ENCODE data around the gene UGCG. TPM values are rescaled to one million over a fixed set of nuclear protein-coding genes. Genes with fewer than 3 reads are reported as not detected.
A peak's percentile ranks its signal among the peaks of the same experiment; 100 is the strongest.

The UGCG gene
- total RNA-seq, 1 experiment from 2014 or later, result 32.6 TPM

DNA sequence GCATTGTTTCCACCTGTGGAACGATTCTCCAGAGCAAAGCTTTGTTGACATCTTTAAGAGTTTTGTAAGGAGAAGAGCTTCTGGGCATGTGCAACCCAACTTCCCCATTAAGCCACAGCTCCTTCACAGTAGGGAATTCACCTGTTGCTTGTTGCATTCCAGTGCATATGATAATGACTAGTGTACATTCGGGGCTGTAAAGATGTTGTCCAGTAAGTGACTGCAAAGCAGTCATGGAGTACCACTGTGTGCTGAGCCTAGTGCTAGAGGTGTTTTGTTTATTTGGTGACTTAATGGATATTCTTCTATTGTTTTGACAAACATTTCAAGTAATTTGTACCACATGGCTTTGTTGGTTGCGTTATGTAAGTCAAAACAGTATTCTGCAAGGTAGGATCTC, 12.8 kb downstream of the UGCG start:
- intact Hi-C loops (cut with micrococcal nuclease), result no loop called here
- RAD21 ChIA-PET (ENCODE audit: low non-redundant PET in 1 of 2, low total read pairs in 2 of 2, uncharacterized antibody in 2 of 2, unreplicated experiment in 2 of 2), result interaction anchor here in 1 of 2 experiments (0.6 kb wide), 1 partner anchor 17 kb away, joined by 3 read pairs; no protein-coding TSS in a partner anchor
- BruUV-seq (replicated peaks), result no TSS peak
- H2AFZ ChIP-seq (ENCODE audit: low read depth, low read length, poor library complexity, severe bottlenecking), result no peak overlapping the region
- DNase-seq (ENCODE audit: low read depth, low spot score), result no peak
- H3K27ac ChIP-seq (ENCODE audit: low read depth, low read length), result no peak overlapping the region
- POLR2A ChIA-PET, result interaction anchor here (2.2 kb wide), 1 partner anchor 13 kb away, joined by 6 read pairs; the partner anchor contains the start of gene UGCG
- H3K9me3 ChIP-seq (ENCODE audit: control insufficient read depth in 1 of 2, insufficient read depth in 1 of 2, low read depth in 1 of 2, low read length in 2 of 2), result no peaks in the 10 kb centered on the region
- no peak overlapping the region for H3K9ac ChIP-seq (ENCODE audit: low read length)
- H3K27me3 ChIP-seq (ENCODE audit: insufficient read depth, low read length), result no peaks in the 10 kb centered on the region
- TF ChIP-seq, protein P1, sequence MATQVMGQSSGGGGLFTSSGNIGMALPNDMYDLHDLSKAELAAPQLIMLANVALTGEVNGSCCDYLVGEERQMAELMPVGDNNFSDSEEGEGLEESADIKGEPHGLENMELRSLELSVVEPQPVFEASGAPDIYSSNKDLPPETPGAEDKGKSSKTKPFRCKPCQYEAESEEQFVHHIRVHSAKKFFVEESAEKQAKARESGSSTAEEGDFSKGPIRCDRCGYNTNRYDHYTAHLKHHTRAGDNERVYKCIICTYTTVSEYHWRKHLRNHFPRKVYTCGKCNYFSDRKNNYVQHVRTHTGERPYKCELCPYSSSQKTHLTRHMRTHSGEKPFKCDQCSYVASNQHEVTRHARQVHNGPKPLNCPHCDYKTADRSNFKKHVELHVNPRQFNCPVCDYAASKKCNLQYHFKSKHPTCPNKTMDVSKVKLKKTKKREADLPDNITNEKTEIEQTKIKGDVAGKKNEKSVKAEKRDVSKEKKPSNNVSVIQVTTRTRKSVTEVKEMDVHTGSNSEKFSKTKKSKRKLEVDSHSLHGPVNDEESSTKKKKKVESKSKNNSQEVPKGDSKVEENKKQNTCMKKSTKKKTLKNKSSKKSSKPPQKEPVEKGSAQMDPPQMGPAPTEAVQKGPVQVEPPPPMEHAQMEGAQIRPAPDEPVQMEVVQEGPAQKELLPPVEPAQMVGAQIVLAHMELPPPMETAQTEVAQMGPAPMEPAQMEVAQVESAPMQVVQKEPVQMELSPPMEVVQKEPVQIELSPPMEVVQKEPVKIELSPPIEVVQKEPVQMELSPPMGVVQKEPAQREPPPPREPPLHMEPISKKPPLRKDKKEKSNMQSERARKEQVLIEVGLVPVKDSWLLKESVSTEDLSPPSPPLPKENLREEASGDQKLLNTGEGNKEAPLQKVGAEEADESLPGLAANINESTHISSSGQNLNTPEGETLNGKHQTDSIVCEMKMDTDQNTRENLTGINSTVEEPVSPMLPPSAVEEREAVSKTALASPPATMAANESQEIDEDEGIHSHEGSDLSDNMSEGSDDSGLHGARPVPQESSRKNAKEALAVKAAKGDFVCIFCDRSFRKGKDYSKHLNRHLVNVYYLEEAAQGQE (IDR thresholded peaks at IDR 0.05; ENCODE audit: low read depth), result no peak
- TF ChIP-seq SIN3A (IDR thresholded peaks at IDR 0.05; ENCODE audit: low read depth) (no peak), ZNF274 (IDR thresholded peaks at IDR 0.05; ENCODE audit: low read depth, low read length) (no peak), POLR2A (IDR thresholded peaks at IDR 0.05; ENCODE audit: borderline replicate concordance, extremely low read depth, insufficient read depth, insufficient read length) (no peak), CEBPB (IDR thresholded peaks at IDR 0.05; ENCODE audit: low read depth) (no peak), YY1 (IDR thresholded peaks at IDR 0.05; ENCODE audit: extremely low read depth, insufficient replicate concordance, low read depth, low read length) (no peak)
- TF ChIP-seq, protein P2, sequence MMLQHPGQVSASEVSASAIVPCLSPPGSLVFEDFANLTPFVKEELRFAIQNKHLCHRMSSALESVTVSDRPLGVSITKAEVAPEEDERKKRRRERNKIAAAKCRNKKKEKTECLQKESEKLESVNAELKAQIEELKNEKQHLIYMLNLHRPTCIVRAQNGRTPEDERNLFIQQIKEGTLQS (IDR thresholded peaks at IDR 0.05), result no peak
- peaks cover 98% of the 10 kb centered on the region for H3K79me2 ChIP-seq (ENCODE audit: insufficient read depth, low read length)
- H3K4me2 ChIP-seq (ENCODE audit: low read length), result peak overlapping the region; percentile 57
- CTCF ChIA-PET, result no interaction called here
- no peaks in the 10 kb centered on the region for H3K36me3 ChIP-seq (ENCODE audit: control insufficient read depth in 1 of 2, insufficient read depth in 2 of 2, low read length in 2 of 2)
- no peak overlapping the region for H3K4me3 ChIP-seq (replicated peaks in 1 of 2; ENCODE audit: low read depth in 1 of 2, low read length in 2 of 2)
- peaks cover 16 to 62% of the 10 kb centered on the region in 2 experiments for H3K4me1 ChIP-seq (ENCODE audit: control insufficient read depth in 1 of 2, insufficient read depth in 2 of 2, low read length in 2 of 2)
- H3K9me2 ChIP-seq (ENCODE audit: insufficient read depth), result no peaks in the 10 kb centered on the region
- ATAC-seq, result no peak
- peaks cover 19% of the 10 kb centered on the region; the same call in 1 of the 2 replicates for H4K20me1 ChIP-seq (ENCODE audit: insufficient read depth)
